Trophoblast cell (in vitro differentiated cells and primary cell): ENCODE data around the gene DAO.

Source experiments
- DNase-seq, 2 donors: peaks; one replicate each; pipeline ENCODE4 v3.0.0-alpha.2; 2016
- H2AFZ ChIP-seq: 2 replicates; pipeline ENCODE4 v1.6.1; 2013; ENCODE audit warnings: low read length, moderate library complexity, mild to moderate bottlenecking; ENCODE audit not compliant: insufficient read depth, poor library complexity
- H2AK5ac ChIP-seq: 2 replicates; pipeline ENCODE4 v1.6.1; 2013; ENCODE audit warnings: mild to moderate bottlenecking, low read length
- H2BK120ac ChIP-seq: 2 replicates; pipeline ENCODE4 v1.6.1; 2013; ENCODE audit warnings: low read length, mild to moderate bottlenecking, moderate library complexity; ENCODE audit not compliant: insufficient read depth, poor library complexity
- H2BK12ac ChIP-seq: 2 replicates; pipeline ENCODE4 v1.6.1; 2013; ENCODE audit warnings: mild to moderate bottlenecking, low read length, moderate library complexity
- H2BK5ac ChIP-seq: 2 replicates; pipeline ENCODE4 v1.6.1; 2013; ENCODE audit warnings: low read length, low read depth, moderate library complexity, mild to moderate bottlenecking; ENCODE audit not compliant: poor library complexity
- H3K14ac ChIP-seq: 2 replicates; pipeline ENCODE4 v1.6.1; 2013; ENCODE audit warnings: mild to moderate bottlenecking, low read length
- H3K18ac ChIP-seq: 2 replicates; pipeline ENCODE4 v1.6.1; 2013; ENCODE audit warnings: mild to moderate bottlenecking, low read length
- H3K23ac ChIP-seq: 2 replicates; pipeline ENCODE4 v1.6.1; 2013; ENCODE audit warnings: low read length
- H3K27ac ChIP-seq: 2 replicates; pipeline ENCODE4 v1.5.1; 2013; ENCODE audit warnings: low read depth, mild to moderate bottlenecking, inconsistent platforms, low read length, moderate library complexity
- H3K27me3 ChIP-seq: 2 replicates; pipeline ENCODE4 v1.6.1; 2013; ENCODE audit warnings: inconsistent platforms, mild to moderate bottlenecking, low read length, moderate library complexity; ENCODE audit not compliant: insufficient read depth
- H3K36me3 ChIP-seq, 2 experiments: 1 replicate in 1 of 2; 2 replicates in 1 of 2; pipeline ENCODE4 v1.6.1; 2013; ENCODE audit warnings: low read length in 2 of 2, mild to moderate bottlenecking in 2 of 2, moderate library complexity in 1 of 2; ENCODE audit not compliant: insufficient read depth in 2 of 2, control insufficient read depth in 1 of 2
- H3K4ac ChIP-seq: 2 replicates; pipeline ENCODE4 v1.6.1; 2013; ENCODE audit warnings: low read depth, mild to moderate bottlenecking, low read length, moderate library complexity
- H3K4me1 ChIP-seq, 2 experiments: 1 replicate in 1 of 2; 2 replicates in 1 of 2; pipeline ENCODE4 v1.6.1; 2013; ENCODE audit warnings: low read length in 2 of 2, mild to moderate bottlenecking in 2 of 2, moderate library complexity in 1 of 2; ENCODE audit not compliant: insufficient read depth in 2 of 2, control insufficient read depth in 1 of 2
- H3K4me2 ChIP-seq: 2 replicates; pipeline ENCODE4 v1.6.1; 2013; ENCODE audit warnings: inconsistent platforms, mild to moderate bottlenecking, low read length, moderate library complexity
- H3K4me3 ChIP-seq: 2 replicates; pipeline ENCODE4 v1.5.1; 2013; ENCODE audit warnings: mild to moderate bottlenecking, low read depth, low read length, inconsistent platforms
- H3K79me1 ChIP-seq: one replicate; pipeline ENCODE4 v1.6.1; 2013; ENCODE audit warnings: low read length
- H3K79me2 ChIP-seq: 2 replicates; pipeline ENCODE4 v1.6.1; 2013; ENCODE audit warnings: low read length, mild to moderate bottlenecking; ENCODE audit not compliant: control insufficient read depth, insufficient read depth, poor library complexity
- H3K9ac ChIP-seq: 2 replicates; pipeline ENCODE4 v1.6.1; 2013; ENCODE audit warnings: mild to moderate bottlenecking, low read length
- H3K9me3 ChIP-seq: 2 replicates; pipeline ENCODE4 v1.6.1; 2013; ENCODE audit warnings: low read depth, mild to moderate bottlenecking, control low read depth, inconsistent platforms, low read length; ENCODE audit not compliant: insufficient read depth
- H4K12ac ChIP-seq: 2 replicates; pipeline ENCODE4 v1.6.1; 2013; ENCODE audit warnings: low read depth, mild to moderate bottlenecking, low read length, moderate library complexity
- H4K8ac ChIP-seq: 2 replicates; pipeline ENCODE4 v1.6.1; 2013; ENCODE audit warnings: low read depth, mild to moderate bottlenecking, low read length, moderate library complexity
- H4K91ac ChIP-seq: one replicate; pipeline ENCODE4 v1.6.1; 2013; ENCODE audit warnings: low read depth, mild to moderate bottlenecking, low read length, moderate library complexity
- WGBS: extraction: QIAGEN DNeasy Blood & Tissue Kit; methylation state at CpG from one replicate; pipeline ENCODE4 v1.1.7; 2013; ENCODE audit warnings: missing lambda C conversion rate; ENCODE audit not compliant: insufficient read length, insufficient coverage; ENCODE audit errors: extremely low coverage; 5-methylcytosine and 5-hydroxymethylcytosine counted together

Gene DAO

GRCh38 chr12:108938247-108938924, 58.5 kb downstream of the DAO start:
- Histone ChIP-seq H4K12ac (no peak overlapping the region), H2AFZ (no peak overlapping the region), H3K4me1 (no peaks in the 10 kb centered on the region), H2BK12ac (no peak overlapping the region), H4K8ac (no peak overlapping the region), H3K27me3 (no peaks in the 10 kb centered on the region), H2BK120ac (no peak overlapping the region), H3K14ac (no peak overlapping the region), H3K4ac (no peak overlapping the region), H3K36me3 (no peaks in the 10 kb centered on the region), H3K4me3 (no peak overlapping the region), H3K27ac (no peak overlapping the region), H2AK5ac (no peak overlapping the region), H3K23ac (no peak overlapping the region), H3K4me2 (no peak overlapping the region), H3K79me1 (no peaks in the 10 kb centered on the region), H3K18ac (no peak overlapping the region), H4K91ac (no peak overlapping the region), H3K9ac (no peak overlapping the region), H3K9me3 (no peaks in the 10 kb centered on the region), H3K79me2 (no peaks in the 10 kb centered on the region), H2BK5ac (no peak overlapping the region)
- DNase-seq: no peak
- WGBS: no CpG with 5 or more reads among the region's 13 CpGs

GRCh38 chr12:108939594-108939993, 59.7 kb downstream of the DAO start:
- DNase-seq: peak; percentile 5 to 44
- H3K79me2 ChIP-seq: no peaks in the 10 kb centered on the region
- no peak overlapping the region for H2AFZ ChIP-seq
- H3K79me1 ChIP-seq: no peaks in the 10 kb centered on the region
- H3K27me3 ChIP-seq: no peaks in the 10 kb centered on the region
- no peak overlapping the region for H3K4ac ChIP-seq
- no peak overlapping the region for H2BK12ac ChIP-seq
- H3K4me2 ChIP-seq: no peak overlapping the region
- H4K8ac ChIP-seq: no peak overlapping the region
- no peak overlapping the region for H3K18ac ChIP-seq
- no peak overlapping the region for H3K4me3 ChIP-seq
- H3K9ac ChIP-seq: no peak overlapping the region
- H2BK5ac ChIP-seq: no peak overlapping the region
- no peaks in the 10 kb centered on the region for H3K9me3 ChIP-seq
- no peak overlapping the region for H4K91ac ChIP-seq
- H3K36me3 ChIP-seq: no peaks in the 10 kb centered on the region
- no CpG with 5 or more reads among the region's 1 CpG for WGBS
- H3K4me1 ChIP-seq: no peaks in the 10 kb centered on the region
- H3K23ac ChIP-seq: no peak overlapping the region
- no peak overlapping the region for H4K12ac ChIP-seq
- no peak overlapping the region for H2BK120ac ChIP-seq
- H3K14ac ChIP-seq: no peak overlapping the region
- H2AK5ac ChIP-seq: no peak overlapping the region
- H3K27ac ChIP-seq: no peak overlapping the region

- Histone ChIP-seq H3K18ac (no peak overlapping the region), H3K79me2 (no peaks in the 10 kb centered on the region), H3K9ac (no peak overlapping the region), H3K4me2 (no peak overlapping the region), H3K27me3 (no peaks in the 10 kb centered on the region), H3K27ac (no peak overlapping the region), H3K36me3 (no peaks in the 10 kb centered on the region), H4K8ac (no peak overlapping the region), H3K9me3 (no peaks in the 10 kb centered on the region), H3K79me1 (no peaks in the 10 kb centered on the region), H3K4me3 (no peak overlapping the region), H4K12ac (no peak overlapping the region), H2BK120ac (no peak overlapping the region), H3K4me1 (no peaks in the 10 kb centered on the region), H4K91ac (no peak overlapping the region), H3K23ac (no peak overlapping the region), H3K14ac (no peak overlapping the region), H2AK5ac (no peak overlapping the region), H3K4ac (no peak overlapping the region), H2BK12ac (no peak overlapping the region), H2BK5ac (no peak overlapping the region), H2AFZ (no peak overlapping the region)
- no peak for DNase-seq
- WGBS: no CpG with 5 or more reads among the region's 1 CpG
Observed at GRCh38 chr12:108940138-108940537, 60.2 kb downstream of the DAO start.

GRCh38 chr12:108947097-108947496, 67.2 kb downstream of the DAO start:
- no peak overlapping the region for H3K18ac ChIP-seq
- H3K27me3 ChIP-seq: no peaks in the 10 kb centered on the region
- H2BK120ac ChIP-seq: no peak overlapping the region
- no peak overlapping the region for H4K91ac ChIP-seq
- no peak overlapping the region for H3K4me2 ChIP-seq
- H2AFZ ChIP-seq: no peak overlapping the region
- no peaks in the 10 kb centered on the region for H3K36me3 ChIP-seq
- no peak overlapping the region for H3K23ac ChIP-seq
- H3K9ac ChIP-seq: no peak overlapping the region
- H4K12ac ChIP-seq: no peak overlapping the region
- no peak overlapping the region for H2BK5ac ChIP-seq
- no peak overlapping the region for H3K27ac ChIP-seq
- no peak overlapping the region for H3K4me3 ChIP-seq
- H2BK12ac ChIP-seq: no peak overlapping the region
- H4K8ac ChIP-seq: no peak overlapping the region
- H2AK5ac ChIP-seq: no peak overlapping the region
- H3K4me1 ChIP-seq: peaks cover 2% of the 10 kb centered on the region in 2 experiments
- peaks cover 4% of the 10 kb centered on the region for H3K79me1 ChIP-seq
- H3K4ac ChIP-seq: no peak overlapping the region
- DNase-seq: no peak
- no peak overlapping the region for H3K14ac ChIP-seq
- H3K79me2 ChIP-seq: no peaks in the 10 kb centered on the region
- no CpG with 5 or more reads among the region's 1 CpG for WGBS
- H3K9me3 ChIP-seq: no peaks in the 10 kb centered on the region
